Progenitor cell of endocrine pancreas (in vitro differentiated cells): ENCODE measurements around the gene MAVS. TPM values are rescaled to one million over a fixed set of nuclear protein-coding genes. Genes with fewer than 3 reads are reported as not detected.

Experiments used
- DNase-seq: peaks from one replicate; pipeline ENCODE4 v3.0.0; 2021; ENCODE audit warnings: low spot score; ENCODE audit not compliant: unreplicated experiment
- H3K27ac Mint-ChIP-seq: 2 replicates; pipeline ENCODE4 v1.8.0; 2021; ENCODE audit warnings: mild to moderate bottlenecking, moderate library complexity, mixed read lengths
- H3K27me3 Mint-ChIP-seq: 2 replicates; pipeline ENCODE4 v1.8.0; 2021; ENCODE audit warnings: mixed read lengths
- H3K36me3 Mint-ChIP-seq: 2 replicates; pipeline ENCODE4 v1.8.0; 2022; ENCODE audit warnings: mixed read lengths; ENCODE audit not compliant: insufficient read depth
- H3K4me1 Mint-ChIP-seq: 2 replicates; pipeline ENCODE4 v1.8.0; 2021; ENCODE audit warnings: low read depth, mixed read lengths
- H3K4me3 Mint-ChIP-seq: 2 replicates; pipeline ENCODE4 v1.8.0; 2021; ENCODE audit warnings: low read depth, mild to moderate bottlenecking, moderate library complexity, mixed read lengths
- H3K9me3 Mint-ChIP-seq: 2 replicates; pipeline ENCODE4 v1.8.0; 2021; ENCODE audit warnings: low read depth, mixed read lengths
- CTCF ChIP-seq: fragments of 200-600 bp; sonication (generic); IDR thresholded peaks from one replicate; pipeline ENCODE4 v1.5.0; 2021; ENCODE audit warnings: antibody characterized with exemption, mild to moderate bottlenecking; ENCODE audit not compliant: unreplicated experiment
- long read RNA-seq: library from polyadenylated mRNA; unstranded; transcript quantifications from one replicate; pipeline ENCODE4 v2.0.0, GENCODE V29; 2020
- total RNA-seq: library from RNA; stranded (reverse); gene quantifications from 2 replicates; pipeline ENCODE4 v1.2.1, GENCODE V29; 2021

Gene MAVS
- total RNA-seq: 42.2 and 43.8 TPM in 2 replicates
- long read RNA-seq, full-length matches to known transcripts: 15 of 41 reads
- long read RNA-seq, partial matches to known transcripts: 6 of 41 reads
- long read RNA-seq, other reads (novel, unspliced or antisense): 20 of 41 reads

- Mint-ChIP-seq H3K4me1 (peaks cover 11% of the 10 kb centered on the region), H3K9me3 (no peaks in the 10 kb centered on the region), H3K36me3 (no peaks in the 10 kb centered on the region), H3K27me3 (no peaks in the 10 kb centered on the region), H3K4me3 (peak within 1 kb of the TSS; percentile 83), H3K27ac (peak within 1 kb of the TSS; percentile 96)
- peak; percentile 86 for DNase-seq
- TF ChIP-seq CTCF: peak; percentile 19
Measured at GRCh38 chr20:3846740-3847428, at the start of gene MAVS. Gene MAVS, plus strand, starts transcription at chr20:3846834. Its CDS starts 7,791 bp downstream, at chr20:3854625.

GRCh38 chr20:3797226-3797545 is 49.4 kb upstream of the MAVS start:
- Mint-ChIP-seq H3K27ac (no peak overlapping the region), H3K27me3 (no peaks in the 10 kb centered on the region), H3K4me1 (peaks cover 35% of the 10 kb centered on the region), H3K4me3 (peak overlapping the region; percentile 74), H3K9me3 (no peaks in the 10 kb centered on the region), H3K36me3 (no peaks in the 10 kb centered on the region)
- no peak for DNase-seq
- no peak for TF ChIP-seq CTCF

GRCh38 chr20:3797592-3798372 is 48.9 kb upstream of the MAVS start:
- no peak for DNase-seq
- no peaks in the 10 kb centered on the region for H3K9me3 Mint-ChIP-seq
- TF ChIP-seq CTCF: no peak
- H3K4me3 Mint-ChIP-seq: peak overlapping the region; percentile 74
- H3K27me3 Mint-ChIP-seq: no peaks in the 10 kb centered on the region
- no peak overlapping the region for H3K27ac Mint-ChIP-seq
- peaks cover 35% of the 10 kb centered on the region for H3K4me1 Mint-ChIP-seq
- H3K36me3 Mint-ChIP-seq: peaks cover 5% of the 10 kb centered on the region

- TF ChIP-seq CTCF: no peak
- no peaks in the 10 kb centered on the region for H3K9me3 Mint-ChIP-seq
- peaks cover 35% of the 10 kb centered on the region for H3K4me1 Mint-ChIP-seq
- H3K27me3 Mint-ChIP-seq: no peaks in the 10 kb centered on the region
- H3K27ac Mint-ChIP-seq: no peak overlapping the region
- DNase-seq: no peak
- H3K4me3 Mint-ChIP-seq: peak overlapping the region; percentile 74
- H3K36me3 Mint-ChIP-seq: peaks cover 7% of the 10 kb centered on the region
Measured at GRCh38 chr20:3798373-3798768, 48.3 kb upstream of the MAVS start.

- Mint-ChIP-seq H3K27ac (peak overlapping the region; percentile 95), H3K4me1 (peaks cover 35% of the 10 kb centered on the region)
Measured at GRCh38 chr20:3798908-3799248, 47.8 kb upstream of the MAVS start.

More at GRCh38 chr20:3798908-3799248, 47.8 kb upstream of the MAVS start:
- Mint-ChIP-seq H3K27me3 (no peaks in the 10 kb centered on the region), H3K36me3 (peaks cover 10% of the 10 kb centered on the region), H3K9me3 (no peaks in the 10 kb centered on the region), H3K4me3 (no peak overlapping the region)
- no peak for DNase-seq
- TF ChIP-seq CTCF: no peak
